NCI-H510A (cell line): ENCODE results near the gene CLDN1.
"Not testable (repeated sequence)": the region's sequence is repeated elsewhere in the genome, so short reads cannot be mapped to it uniquely, and the experiment has no call there.

Source experiments
- DNase-seq: peaks from one replicate; lab custom pipeline; 2025; lab: John Stamatoyannopoulos, UW

Gene CLDN1

GRCh38 chr3:190291994-190292584, 30.2 kb downstream of the CLDN1 start:
- no peak for DNase-seq

- no peak for DNase-seq
Observed at GRCh38 chr3:190289989-190290388, 32.3 kb downstream of the CLDN1 start.

- DNase-seq, result no peak
Observed at GRCh38 chr3:190288836-190289235, 33.4 kb downstream of the CLDN1 start.

GRCh38 chr3:190286014-190286413, 36.2 kb downstream of the CLDN1 start:
- DNase-seq, result no peak

- no peak for DNase-seq
Observed at GRCh38 chr3:190281308-190282051, 40.8 kb downstream of the CLDN1 start.

- DNase-seq, result no peak
Observed at GRCh38 chr3:190279690-190280089, 42.6 kb downstream of the CLDN1 start.

- DNase-seq, result no peak
Observed at GRCh38 chr3:190272747-190273146, 49.5 kb downstream of the CLDN1 start.

GRCh38 chr3:190269101-190269500, 53.1 kb downstream of the CLDN1 start:
- no peak for DNase-seq

- not testable (repeated sequence) for DNase-seq
Observed at GRCh38 chr3:190267464-190267863, 54.8 kb downstream of the CLDN1 start.

GRCh38 chr3:190266913-190267290, 55.3 kb downstream of the CLDN1 start:
- DNase-seq, result no peak

- DNase-seq, result no peak
Observed at GRCh38 chr3:190266265-190266912, 55.9 kb downstream of the CLDN1 start.

GRCh38 chr3:190265796-190266195, 56.5 kb downstream of the CLDN1 start:
- peak; percentile 13 for DNase-seq

- no peak for DNase-seq
Observed at GRCh38 chr3:190265126-190265525, 57.1 kb downstream of the CLDN1 start.

- no peak for DNase-seq
Observed at GRCh38 chr3:190261740-190262139, 60.5 kb downstream of the CLDN1 start.

- no peak for DNase-seq
Observed at GRCh38 chr3:190261015-190261414, 61.2 kb downstream of the CLDN1 start.

GRCh38 chr3:190260301-190260700, 61.9 kb downstream of the CLDN1 start:
- no peak for DNase-seq

- DNase-seq, result peak; percentile 3
Observed at GRCh38 chr3:190258634-190259033, 63.6 kb downstream of the CLDN1 start.
